ENCODE measurements around the gene ZBTB17.
"Not testable (repeated sequence)": the region's sequence is repeated elsewhere in the genome, so short reads cannot be mapped to it uniquely, and the experiment has no call there.

The ZBTB17 gene

DNA sequence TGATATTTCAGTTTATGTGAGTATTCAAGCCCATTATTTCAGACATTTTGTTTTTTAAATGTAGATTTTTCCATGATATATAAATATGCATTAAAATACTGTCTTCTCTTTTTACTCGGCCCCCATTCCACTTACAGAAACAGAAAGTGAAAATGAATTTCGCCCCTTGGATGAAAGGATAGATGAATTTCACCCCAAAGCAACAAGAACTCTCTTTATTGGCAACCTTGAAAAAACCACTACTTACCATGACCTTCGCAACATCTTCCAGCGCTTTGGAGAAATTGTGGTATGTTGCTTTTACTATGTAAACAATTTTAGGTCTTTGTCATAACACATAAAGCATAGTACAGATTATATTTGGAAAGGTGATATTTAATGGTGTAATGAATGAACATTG is 59.9 kb downstream of the ZBTB17 start:
- peak overlapping the region; percentile 63 to 94 (median 80) for H3K4me2 ChIP-seq
- H3K27ac ChIP-seq, result peak overlapping the region in 10 of 11 experiments; percentile 44 to 80 (median 70); a peak in 20 of 22 replicates

DNA sequence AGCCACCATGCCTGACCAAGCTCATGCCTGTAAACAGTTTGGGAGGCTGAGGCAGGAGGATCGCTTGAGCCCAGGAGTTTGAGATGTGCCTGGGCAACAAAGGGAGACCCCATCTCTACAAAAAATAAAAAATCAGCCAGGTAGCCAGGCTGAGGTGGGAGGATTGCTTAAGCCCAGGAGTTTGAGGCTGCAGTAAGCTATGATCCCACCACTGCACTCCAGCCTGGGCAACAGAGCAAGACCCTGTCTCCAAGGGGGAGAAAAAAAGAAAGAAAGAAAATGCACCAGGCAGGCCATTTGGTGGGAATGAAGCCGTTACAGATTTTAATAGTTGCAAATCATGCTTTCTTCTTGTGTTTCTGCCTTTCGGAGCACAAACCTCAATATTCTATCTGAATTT is 62.3 kb downstream of the ZBTB17 start:
- not testable (repeated sequence) for H3K27ac ChIP-seq, H3K4me2 ChIP-seq, H3K9ac ChIP-seq, H3K27me3 ChIP-seq, H3K4me3 ChIP-seq
- H3K9me3 ChIP-seq (replicated peaks in 1 of 11), result peaks cover 0 to 22% (median 5%) of the 10 kb centered on the region in 11 experiments; a peak in 10 of 22 replicates
- H3K36me3 ChIP-seq, result peaks cover 80 to 100% (median 91%) of the 10 kb centered on the region in 11 experiments
- peaks cover 0 to 88% (median 58%) of the 10 kb centered on the region in 11 experiments; a peak in 19 of 22 replicates for H4K20me1 ChIP-seq
- H3K4me1 ChIP-seq, result peaks cover 27 to 34% (median 30%) of the 10 kb centered on the region in 10 experiments

More for the DNA sequence above, 59.9 kb downstream of the ZBTB17 start:
- Histone ChIP-seq H3K4me1 (peaks cover 27 to 35% (median 30%) of the 10 kb centered on the region in 10 experiments), H3K27me3 (no peaks in the 10 kb centered on the region), H3K36me3 (peaks cover 80 to 100% (median 91%) of the 10 kb centered on the region in 11 experiments), H4K20me1 (peaks cover 0 to 78% (median 44%) of the 10 kb centered on the region in 11 experiments; a peak in 19 of 22 replicates), H3K9ac (peak overlapping the region; percentile 29 to 74 (median 47); a peak in 11 of 22 replicates), H3K4me3 (peak overlapping the region in 9 of 10 experiments; percentile 8 to 49 (median 22); a peak in 9 of 20 replicates), H3K9me3 (replicated peaks in 1 of 11) (peaks cover 0 to 22% (median 5%) of the 10 kb centered on the region in 11 experiments; a peak in 10 of 22 replicates)
- no peak for TF ChIP-seq Cebpa-rat (IDR thresholded peaks at IDR 0.05)

DNA sequence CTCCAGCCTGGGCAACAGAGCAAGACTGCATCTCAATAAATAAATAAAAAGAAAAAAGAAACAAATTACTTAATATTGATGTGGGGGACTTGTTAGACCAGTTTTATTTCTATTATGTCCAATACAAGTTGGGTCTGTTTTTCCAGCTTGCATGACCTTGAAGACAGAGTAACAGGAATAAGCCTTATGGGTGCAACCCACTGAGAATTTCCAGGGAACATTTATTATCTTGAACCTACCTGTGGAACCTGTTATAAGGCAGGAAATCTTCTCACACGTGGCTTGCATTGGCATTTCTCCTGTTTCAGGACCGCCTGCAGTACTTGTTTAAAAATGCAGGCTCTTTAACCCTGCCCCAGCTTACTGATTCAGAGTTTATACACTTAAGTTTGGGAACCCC is 64.0 kb downstream of the ZBTB17 start:
- H3K4me1 ChIP-seq, result peaks cover 18 to 20% (median 19%) of the 10 kb centered on the region in 10 experiments
- peaks cover 11 to 89% (median 60%) of the 10 kb centered on the region in 11 experiments; a peak in 20 of 22 replicates for H4K20me1 ChIP-seq
- no peak for TF ChIP-seq Cebpa-rat (IDR thresholded peaks at IDR 0.05)
- H3K9ac ChIP-seq, result no peak overlapping the region
- H3K27ac ChIP-seq, result no peak overlapping the region
- H3K4me3 ChIP-seq, result no peak overlapping the region
- H3K36me3 ChIP-seq, result peaks cover 81 to 100% (median 91%) of the 10 kb centered on the region in 11 experiments
- H3K4me2 ChIP-seq, result no peak overlapping the region
- no peaks in the 10 kb centered on the region for H3K27me3 ChIP-seq
- H3K9me3 ChIP-seq (replicated peaks in 1 of 11), result peaks cover 0 to 22% (median 5%) of the 10 kb centered on the region in 11 experiments; a peak in 10 of 22 replicates

DNA sequence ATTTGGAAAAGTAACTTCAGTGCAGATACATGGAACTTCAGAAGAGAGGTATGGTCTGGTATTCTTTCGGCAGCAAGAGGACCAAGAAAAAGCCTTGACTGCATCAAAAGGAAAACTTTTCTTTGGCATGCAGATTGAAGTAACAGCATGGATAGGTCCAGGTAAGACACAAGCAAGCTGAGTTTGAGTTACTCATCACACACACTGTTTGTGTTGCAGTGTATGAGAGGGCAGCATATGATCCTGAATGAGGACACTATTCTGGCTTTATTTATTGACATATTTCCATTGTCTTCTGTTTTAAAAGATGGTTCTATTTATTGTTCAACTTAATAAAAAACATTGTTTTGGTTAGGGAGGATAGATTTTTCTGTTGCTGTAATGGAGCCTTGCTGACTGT is 64.8 kb downstream of the ZBTB17 start:
- H3K4me1 ChIP-seq, result peaks cover 10 to 12% (median 12%) of the 10 kb centered on the region in 10 experiments
- H3K27me3 ChIP-seq, result no peaks in the 10 kb centered on the region
- H3K27ac ChIP-seq, result no peak overlapping the region
- H4K20me1 ChIP-seq, result peaks cover 19 to 89% (median 60%) of the 10 kb centered on the region in 11 experiments; a peak in 20 of 22 replicates
- H3K9ac ChIP-seq, result no peak overlapping the region
- H3K36me3 ChIP-seq, result peaks cover 86 to 100% (median 94%) of the 10 kb centered on the region in 11 experiments
- H3K9me3 ChIP-seq (replicated peaks in 1 of 11), result peaks cover 0 to 22% (median 5%) of the 10 kb centered on the region in 11 experiments; a peak in 10 of 22 replicates
- no peak overlapping the region for H3K4me3 ChIP-seq
- no peak overlapping the region for H3K4me2 ChIP-seq
- TF ChIP-seq Cebpa-rat (IDR thresholded peaks at IDR 0.05), result no peak

DNA sequence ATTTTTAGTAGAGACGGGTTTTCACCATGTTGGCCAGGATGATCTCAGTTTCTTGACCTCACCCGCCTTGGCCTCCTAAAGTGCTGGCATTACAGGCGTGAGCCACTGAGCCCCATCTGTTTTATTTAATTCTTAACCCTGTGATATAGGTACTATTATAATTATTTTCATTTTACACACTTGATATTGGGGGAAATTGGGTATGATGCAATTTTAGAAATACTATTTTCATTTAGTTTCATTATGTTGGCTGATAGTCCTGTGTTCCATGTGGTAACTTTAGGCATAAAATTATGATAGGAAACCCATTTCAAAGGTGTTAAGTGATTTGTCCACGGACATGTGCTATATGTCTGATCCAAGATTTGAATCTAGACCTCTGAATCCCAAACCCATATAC is 67.3 kb downstream of the ZBTB17 start:
- TF ChIP-seq Cebpa-rat (IDR thresholded peaks at IDR 0.05), result no peak; a peak in 1 of 22 replicates
- H3K4me1 ChIP-seq, result peaks cover 0 to 1% (median 0%) of the 10 kb centered on the region in 10 experiments; a peak in 1 of 20 replicates
- H3K9ac ChIP-seq, result no peak overlapping the region
- H3K4me3 ChIP-seq, result no peak overlapping the region
- peaks cover 79 to 100% (median 92%) of the 10 kb centered on the region in 11 experiments for H3K36me3 ChIP-seq
- H3K27me3 ChIP-seq, result no peaks in the 10 kb centered on the region
- H3K9me3 ChIP-seq (replicated peaks in 1 of 11), result peaks cover 0 to 5% (median 0%) of the 10 kb centered on the region in 11 experiments; a peak in 2 of 22 replicates
- no peak overlapping the region for H3K4me2 ChIP-seq
- peaks cover 35 to 90% (median 72%) of the 10 kb centered on the region in 11 experiments; a peak in 20 of 22 replicates for H4K20me1 ChIP-seq
- no peak overlapping the region for H3K27ac ChIP-seq

DNA sequence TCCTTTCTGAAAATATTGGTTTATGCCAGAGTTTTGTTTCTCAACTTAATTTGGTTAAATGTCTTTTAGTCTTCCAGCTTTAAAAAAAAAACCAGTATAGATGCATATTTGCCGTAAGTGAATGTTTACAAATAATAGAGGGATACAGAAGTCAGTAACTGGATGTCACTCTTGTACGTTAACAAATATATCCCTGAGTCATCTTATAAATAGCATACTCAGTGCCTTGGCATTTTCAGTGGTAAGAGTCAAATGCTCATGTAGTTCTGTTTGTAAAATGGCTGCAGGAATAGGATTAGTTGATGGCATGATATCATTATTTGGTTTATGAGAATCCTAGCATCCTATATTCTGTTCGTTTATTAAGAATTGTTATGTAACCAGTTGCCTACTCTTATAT is 73.0 kb downstream of the ZBTB17 start:
- H3K9ac ChIP-seq, result no peak overlapping the region
- 0 out of 22 replicates have a peak overlapping the region, but pooled peaks of 1 of the 11 experiments have one; percentile 22 for H3K4me2 ChIP-seq
- H3K4me3 ChIP-seq, result no peak overlapping the region
- H3K36me3 ChIP-seq, result peaks cover 40 to 96% (median 69%) of the 10 kb centered on the region in 11 experiments
- no peaks in the 10 kb centered on the region for H3K27me3 ChIP-seq
- H3K9me3 ChIP-seq (replicated peaks in 1 of 11), result no peaks in the 10 kb centered on the region
- H4K20me1 ChIP-seq, result peaks cover 72 to 100% (median 100%) of the 10 kb centered on the region in 11 experiments; a peak in 20 of 22 replicates
- H3K27ac ChIP-seq, result no peak overlapping the region
- no peak for TF ChIP-seq Cebpa-rat (IDR thresholded peaks at IDR 0.05)
- H3K4me1 ChIP-seq, result peaks cover 0 to 37% (median 3%) of the 10 kb centered on the region in 10 experiments; a peak in 9 of 20 replicates

DNA sequence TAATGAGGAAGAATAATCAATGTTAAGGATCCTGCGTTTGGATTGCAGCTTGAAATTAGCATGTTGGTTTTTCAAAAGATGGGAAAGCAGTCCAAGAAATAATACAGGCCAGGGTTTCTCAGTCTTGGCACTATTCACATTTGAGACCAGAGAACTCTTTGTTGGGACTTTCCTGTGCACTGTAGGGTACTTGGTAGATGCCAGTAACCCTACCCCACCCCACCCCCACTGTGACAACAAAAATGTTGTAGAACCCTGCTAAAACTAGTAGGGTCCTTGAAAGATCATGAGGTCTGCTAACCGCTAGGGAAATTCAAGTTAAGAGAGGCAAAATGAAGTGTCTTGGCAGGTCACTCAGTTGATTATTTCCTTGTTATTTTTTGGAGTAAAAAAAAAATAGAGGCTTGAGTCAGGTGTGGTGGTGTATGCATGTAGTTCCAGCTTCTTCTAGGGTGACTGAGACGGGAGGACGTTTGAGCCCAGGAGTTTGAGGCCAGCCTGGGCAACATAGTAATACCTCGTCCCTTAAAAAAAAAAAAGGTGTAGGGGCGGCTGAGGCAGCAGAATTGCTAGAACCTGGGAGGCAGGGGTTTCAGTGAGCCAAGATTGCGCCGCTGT is 75.1 kb downstream of the ZBTB17 start:
- TF ChIP-seq Cebpa-rat (IDR thresholded peaks at IDR 0.05), result no peak
- Histone ChIP-seq H4K20me1 (peaks cover 70 to 100% (median 99%) of the 10 kb centered on the region in 11 experiments; a peak in 20 of 22 replicates), H3K9ac (no peak overlapping the region), H3K36me3 (peaks cover 28 to 96% (median 70%) of the 10 kb centered on the region in 11 experiments), H3K27me3 (no peaks in the 10 kb centered on the region), H3K4me3 (no peak overlapping the region), H3K9me3 (replicated peaks in 1 of 11) (no peaks in the 10 kb centered on the region), H3K27ac (peak overlapping the region in 1 of 11 experiments; percentile 26; a peak in 1 of 22 replicates), H3K4me1 (peaks cover 0 to 37% (median 3%) of the 10 kb centered on the region in 10 experiments; a peak in 9 of 20 replicates), H3K4me2 (peak overlapping the region in 2 of 11 experiments; percentile 22 to 41; a peak in 4 of 22 replicates)

DNA sequence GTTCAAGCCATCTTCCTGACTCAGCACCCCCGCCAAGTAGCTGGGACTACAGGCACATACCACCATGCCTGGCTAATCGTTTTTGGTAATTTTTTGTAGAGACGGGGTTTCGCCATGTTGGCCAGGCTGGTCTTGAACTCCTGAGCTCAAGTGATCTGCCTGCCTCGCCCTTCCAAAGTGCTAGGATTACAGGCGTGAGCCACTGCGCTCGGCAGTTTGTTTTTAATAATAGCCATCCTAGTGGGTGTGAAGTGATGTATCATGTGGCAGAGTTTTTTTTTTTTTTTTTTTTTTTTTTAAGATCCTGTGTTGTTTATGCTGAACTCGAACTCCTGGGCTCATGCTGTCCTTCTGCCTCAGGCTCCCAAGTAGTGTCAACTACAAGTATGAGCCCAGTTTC is 76.6 kb downstream of the ZBTB17 start:
- no peak overlapping the region for H3K9ac ChIP-seq
- peaks cover 0 to 40% (median 3%) of the 10 kb centered on the region in 10 experiments; a peak in 9 of 20 replicates for H3K4me1 ChIP-seq
- H3K4me3 ChIP-seq, result no peak overlapping the region
- no peak overlapping the region for H3K27ac ChIP-seq
- no peak overlapping the region for H3K4me2 ChIP-seq
- peaks cover 55 to 100% (median 99%) of the 10 kb centered on the region in 11 experiments; a peak in 20 of 22 replicates for H4K20me1 ChIP-seq
- TF ChIP-seq Cebpa-rat (IDR thresholded peaks at IDR 0.05), result no peak
- no peaks in the 10 kb centered on the region for H3K9me3 ChIP-seq (replicated peaks in 1 of 11)
- no peaks in the 10 kb centered on the region for H3K27me3 ChIP-seq
- H3K36me3 ChIP-seq, result peaks cover 26 to 96% (median 70%) of the 10 kb centered on the region in 11 experiments

DNA sequence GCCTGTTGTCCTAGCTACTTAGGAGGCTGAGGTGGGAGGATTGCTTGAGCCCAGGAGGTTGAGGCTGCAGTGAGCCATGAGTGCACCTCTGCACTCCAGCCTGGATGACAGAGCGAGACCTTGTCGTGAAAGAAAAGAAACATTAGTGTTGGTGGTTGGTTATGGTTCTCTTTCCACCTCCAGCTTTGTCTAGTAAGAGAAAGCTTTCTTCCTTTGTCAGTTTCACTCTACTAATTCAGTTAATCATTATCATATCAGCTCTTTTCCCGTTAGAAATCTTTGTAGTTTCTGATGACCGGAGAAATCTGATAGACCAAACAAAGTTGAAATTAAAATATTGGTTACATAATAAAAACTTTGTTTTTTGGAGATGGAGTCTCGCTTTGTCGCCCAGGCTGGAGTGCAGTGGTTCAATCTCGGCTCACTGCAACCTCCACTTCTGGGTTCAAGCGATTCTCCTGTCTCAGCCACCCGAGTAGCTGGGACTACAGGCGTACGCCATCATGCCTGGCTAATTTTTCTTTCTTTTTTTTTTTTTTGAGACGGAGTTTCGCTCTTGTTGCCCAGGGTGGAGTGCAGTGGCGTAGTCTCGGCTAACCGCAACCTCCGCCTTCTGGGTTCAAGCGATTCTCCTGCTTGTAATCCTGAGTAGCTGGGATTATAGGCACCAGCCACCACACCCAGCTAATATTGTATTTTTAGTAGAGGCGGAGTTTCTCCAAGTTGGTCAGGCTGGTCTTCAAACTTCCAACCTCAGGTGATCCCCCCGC is 78.9 kb downstream of the ZBTB17 start:
- H3K9ac ChIP-seq; H3K9me3 ChIP-seq (replicated peaks in 1 of 11); H3K4me3 ChIP-seq; H3K4me2 ChIP-seq; H3K27ac ChIP-seq; H3K27me3 ChIP-seq: not testable (repeated sequence)
- Histone ChIP-seq H3K36me3 (peaks cover 22 to 85% (median 70%) of the 10 kb centered on the region in 11 experiments), H3K4me1 (peaks cover 19 to 50% (median 22%) of the 10 kb centered on the region in 10 experiments), H4K20me1 (peaks cover 40 to 100% (median 84%) of the 10 kb centered on the region in 11 experiments; a peak in 20 of 22 replicates)

Measured in BLaER1 treated with 17β-estradiol and CSF1 and Interleukin-3, amounts not matched to agents 10 nM and 100 nM (cell line).